Left forelimb (tissue), 1 donor: ENCODE results near the gene BTBD1.
A peak's percentile ranks its signal among the peaks of the same experiment; 100 is the strongest.
"Not testable (repeated sequence)": the region's sequence is repeated elsewhere in the genome, so short reads cannot be mapped to it uniquely, and the experiment has no call there.

Source experiments
- DNase-seq: peaks from one replicate; pipeline ENCODE4 v3.0.0-alpha.2; 2018; ENCODE audit warnings: low spot score

BTBD1 gene

DNA sequence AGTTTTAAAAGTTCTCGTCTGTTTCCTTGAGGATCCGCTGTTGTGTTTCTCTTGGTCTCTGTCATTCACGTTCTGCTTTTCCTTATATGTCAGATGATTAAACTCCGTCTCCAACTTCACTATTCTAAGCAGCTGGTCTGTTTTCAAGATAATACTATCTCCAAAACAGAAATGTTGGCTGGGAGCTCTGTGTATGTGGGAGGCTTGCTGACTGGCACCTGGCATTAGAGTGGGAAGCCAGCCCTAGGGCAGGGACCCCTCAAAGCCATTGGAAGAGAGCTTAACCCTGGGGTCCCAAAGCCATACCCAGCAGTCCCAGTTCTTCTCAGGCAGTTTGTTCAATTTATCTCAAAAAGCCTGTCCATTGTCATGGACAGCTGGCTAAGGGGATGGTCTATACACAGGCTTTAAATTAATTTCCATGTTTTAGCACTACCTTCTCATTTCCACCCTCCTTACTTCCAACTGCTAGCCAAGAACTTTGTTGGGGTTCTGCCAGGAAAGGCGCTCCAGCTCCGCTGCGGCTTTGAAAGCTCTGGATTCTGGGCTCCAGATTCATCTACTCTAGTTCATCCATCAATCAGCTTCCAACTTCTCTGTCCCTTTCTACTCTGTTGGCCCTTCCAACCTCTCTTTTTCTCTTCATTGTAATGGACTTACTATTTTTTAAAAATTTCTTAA, 9.2 kb downstream of the BTBD1 start:
- DNase-seq, result no peak

DNA sequence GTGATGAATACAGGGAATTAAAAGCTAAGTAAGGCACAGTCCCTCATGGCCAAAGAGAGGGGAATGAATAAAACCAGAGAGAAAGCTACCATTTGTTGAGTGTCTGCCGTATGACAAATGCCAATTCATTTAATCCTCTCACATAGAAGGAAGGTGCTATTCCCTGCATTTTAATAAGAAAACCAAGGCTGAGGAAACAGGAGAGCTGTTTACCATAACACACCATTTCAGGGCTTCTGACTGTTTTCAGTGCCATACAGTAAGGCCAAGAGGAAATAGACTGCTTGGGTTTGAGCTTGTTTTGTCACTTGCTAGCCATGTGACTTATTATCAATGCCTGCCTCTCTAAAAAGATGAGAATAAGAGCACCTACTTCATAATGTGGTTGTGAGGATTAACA, 10.1 kb downstream of the BTBD1 start:
- DNase-seq, result no peak

DNA sequence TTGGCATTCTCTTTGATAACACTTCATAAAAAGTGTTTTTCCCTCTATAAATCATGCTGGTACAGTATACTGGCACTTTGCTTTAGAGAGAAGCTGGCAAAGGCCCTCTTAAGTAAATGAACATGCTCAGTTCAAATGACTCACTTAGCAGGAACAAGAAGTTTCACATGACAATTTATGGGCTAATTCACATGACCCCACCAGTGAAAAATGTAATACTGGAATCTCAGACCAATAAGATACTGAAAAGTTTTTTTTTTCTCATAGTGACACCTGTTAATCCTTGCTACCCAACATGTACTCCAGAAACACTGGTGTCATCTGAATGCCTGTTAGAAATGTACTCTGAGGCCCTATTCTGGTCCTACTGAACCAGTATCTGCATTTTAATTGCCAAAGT, 13.9 kb downstream of the BTBD1 start:
- no peak for DNase-seq

DNA sequence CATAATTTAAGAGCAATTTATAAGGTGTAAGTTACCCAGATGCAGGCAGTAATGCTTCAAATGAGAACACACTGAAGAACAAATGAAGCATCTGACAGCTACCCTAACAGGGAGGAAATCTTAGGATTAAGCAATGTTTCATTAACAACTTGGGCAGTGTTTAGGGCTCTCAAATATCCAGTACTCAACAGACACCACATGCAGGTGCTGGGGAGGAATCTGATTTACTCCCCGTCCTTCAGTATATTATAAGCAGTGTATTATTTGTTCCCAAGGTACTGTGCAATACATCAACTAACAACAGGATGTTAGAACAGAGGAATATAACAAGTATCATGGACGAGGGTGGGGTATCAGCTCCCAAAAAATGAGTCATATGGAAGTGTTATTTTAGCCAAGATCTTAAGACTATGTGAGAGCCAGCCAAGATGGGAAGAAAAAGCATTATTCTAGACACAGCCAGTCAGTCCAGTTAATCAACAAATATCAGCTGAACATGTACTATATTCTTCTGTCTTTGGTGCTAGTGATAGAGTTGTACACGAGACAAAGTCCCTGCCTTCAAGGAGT, 20.4 kb downstream of the BTBD1 start:
- DNase-seq, result no peak

DNA sequence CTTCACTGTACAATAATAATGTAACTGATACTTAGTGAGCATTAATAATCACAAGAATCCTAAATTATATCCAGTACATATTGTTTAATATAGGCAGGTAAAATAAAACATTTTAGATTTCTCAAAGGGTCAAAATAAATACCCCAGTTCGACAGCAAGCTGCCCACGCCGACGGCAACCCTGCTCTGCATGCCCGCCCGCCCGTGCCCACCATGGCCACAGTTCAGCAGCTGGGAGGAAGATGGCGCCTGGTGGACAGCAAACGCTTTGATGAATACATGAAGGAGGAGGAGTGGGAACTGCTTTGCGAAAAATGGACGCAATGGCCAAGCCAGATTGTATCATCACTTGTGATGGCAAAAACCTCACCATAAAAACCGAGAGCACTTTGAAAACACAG, 22.9 kb downstream of the BTBD1 start:
- DNase-seq, result no peak

DNA sequence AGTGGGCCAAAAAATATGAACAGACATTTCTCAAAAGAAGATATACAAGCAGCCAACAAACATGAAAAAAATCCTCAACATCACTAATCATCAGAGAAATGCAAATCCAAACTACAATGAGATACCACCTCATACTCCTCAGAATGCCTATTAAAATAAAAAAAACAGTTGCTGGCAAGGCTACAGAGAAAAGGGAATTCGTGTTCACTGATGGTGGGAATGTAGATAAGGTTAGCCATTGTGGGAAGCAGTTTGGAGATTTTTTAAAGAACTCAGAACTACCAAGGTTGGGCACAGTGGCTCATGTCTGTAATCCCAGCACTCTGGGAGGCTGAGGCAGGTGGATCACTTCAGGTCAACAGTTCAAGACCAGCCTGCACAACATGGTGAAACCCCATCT, 27.8 kb downstream of the BTBD1 start:
- DNase-seq, result no peak

DNA sequence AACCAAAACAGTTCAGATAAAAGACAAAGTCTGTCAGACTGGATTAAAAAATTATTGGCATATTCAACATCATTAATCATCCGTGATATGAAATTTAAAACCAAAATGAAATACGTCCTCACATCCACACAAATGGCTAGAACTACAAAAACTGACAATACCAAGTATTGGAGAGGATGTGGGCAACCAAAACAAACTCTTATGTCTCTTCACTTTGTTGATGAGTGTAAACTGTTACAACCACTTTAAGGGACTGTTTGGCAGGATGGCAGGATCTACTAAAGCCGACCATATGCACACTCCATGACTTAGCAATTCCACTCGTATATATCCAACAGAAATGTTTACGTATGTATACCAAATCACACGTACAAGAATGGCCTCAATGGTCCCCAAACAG, 30.8 kb downstream of the BTBD1 start:
- DNase-seq, result no peak

DNA sequence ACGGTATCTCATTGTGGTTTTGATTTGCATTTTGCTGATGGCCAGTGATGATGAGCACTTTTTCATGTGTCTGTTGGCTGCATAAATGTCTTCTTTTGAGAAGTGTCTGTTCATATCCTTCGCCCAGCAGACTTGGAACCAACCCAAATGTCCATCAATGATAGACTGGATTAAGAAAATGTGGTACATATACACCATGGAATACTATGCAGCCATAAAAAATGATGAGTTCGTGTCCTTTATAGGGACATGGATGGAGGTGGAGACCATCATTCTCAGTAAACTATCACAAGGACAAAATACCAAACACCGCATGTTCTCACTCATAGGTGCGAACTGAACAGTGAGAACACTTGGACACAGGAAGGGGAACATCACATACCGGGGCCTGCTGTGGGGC, 35.8 kb downstream of the BTBD1 start:
- DNase-seq, result not testable (repeated sequence)

DNA sequence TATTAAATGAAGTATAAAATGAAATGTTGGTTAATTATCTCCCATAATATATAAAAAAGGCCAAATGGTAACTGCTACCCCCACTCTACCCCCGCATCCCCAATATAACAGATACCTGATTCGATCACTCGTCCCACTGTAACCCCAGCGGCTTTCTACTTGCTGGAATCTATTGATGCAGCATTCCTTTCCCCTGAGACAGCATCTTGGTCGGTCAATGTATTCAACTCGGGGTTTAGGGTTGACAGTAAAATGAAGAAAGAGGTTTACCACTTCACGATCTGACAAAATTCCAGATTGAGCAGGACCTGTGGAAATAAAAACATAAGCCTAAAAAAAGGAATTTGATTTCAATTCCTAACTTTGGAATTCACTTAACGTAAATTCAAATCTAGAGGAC, 37.0 kb downstream of the BTBD1 start:
- DNase-seq, result no peak

DNA sequence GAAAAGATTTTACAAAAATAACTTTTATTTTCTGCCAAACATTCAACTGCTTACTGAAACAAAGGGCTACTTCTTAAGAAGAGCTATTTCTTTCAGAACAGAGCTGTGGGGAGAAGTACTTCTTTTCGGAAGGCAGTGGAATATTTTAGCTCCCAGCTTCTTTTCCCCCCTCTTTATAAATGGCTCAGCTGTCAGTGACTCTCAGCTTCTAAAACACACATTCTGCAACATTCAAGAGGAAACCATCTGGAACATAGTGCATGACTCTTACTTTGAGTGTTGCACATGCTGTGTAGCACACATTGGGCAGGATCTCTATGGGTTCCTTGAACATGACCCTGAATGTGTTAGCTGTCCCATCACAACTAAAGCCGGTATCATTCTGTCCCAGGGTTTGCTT, 48.6 kb downstream of the BTBD1 start:
- DNase-seq, result no peak

DNA sequence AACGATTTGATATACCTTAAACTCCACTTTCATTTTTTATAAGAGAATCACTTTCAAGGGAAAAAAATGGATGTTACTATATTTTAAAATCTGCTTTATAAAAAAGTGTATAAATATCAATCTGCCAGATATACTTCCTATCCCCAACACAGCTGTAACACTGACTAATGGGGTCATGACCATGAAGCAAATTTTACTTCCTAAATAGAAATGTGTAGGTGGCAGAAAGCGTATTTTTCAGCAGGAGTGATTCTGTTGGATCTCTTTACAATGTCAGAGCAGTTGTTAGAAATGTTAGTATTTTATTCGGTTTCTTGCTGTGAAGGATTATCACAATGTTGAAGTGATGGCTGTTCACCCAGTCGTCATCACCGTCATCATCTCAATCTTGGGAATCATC, 50.1 kb downstream of the BTBD1 start:
- no peak for DNase-seq

DNA sequence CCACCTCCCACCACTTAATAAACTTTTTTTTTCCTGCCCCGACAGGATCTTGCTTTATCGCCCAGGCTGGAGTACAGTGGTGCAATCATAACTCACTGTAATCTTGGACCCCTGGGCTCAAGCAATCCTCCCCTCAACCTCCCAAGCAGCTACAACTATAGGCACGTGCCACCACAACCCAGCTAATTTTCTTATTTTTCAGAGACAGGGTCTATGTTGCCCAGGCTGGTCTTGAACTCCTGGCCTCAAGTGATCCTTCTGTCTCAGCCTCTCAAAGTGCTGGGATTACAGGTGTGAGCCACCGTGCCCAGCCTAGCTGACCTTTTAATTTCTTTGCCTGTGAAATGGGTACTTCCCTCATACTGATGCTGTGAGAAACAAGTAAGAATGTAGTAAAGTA, 51.7 kb downstream of the BTBD1 start:
- no peak for DNase-seq

DNA sequence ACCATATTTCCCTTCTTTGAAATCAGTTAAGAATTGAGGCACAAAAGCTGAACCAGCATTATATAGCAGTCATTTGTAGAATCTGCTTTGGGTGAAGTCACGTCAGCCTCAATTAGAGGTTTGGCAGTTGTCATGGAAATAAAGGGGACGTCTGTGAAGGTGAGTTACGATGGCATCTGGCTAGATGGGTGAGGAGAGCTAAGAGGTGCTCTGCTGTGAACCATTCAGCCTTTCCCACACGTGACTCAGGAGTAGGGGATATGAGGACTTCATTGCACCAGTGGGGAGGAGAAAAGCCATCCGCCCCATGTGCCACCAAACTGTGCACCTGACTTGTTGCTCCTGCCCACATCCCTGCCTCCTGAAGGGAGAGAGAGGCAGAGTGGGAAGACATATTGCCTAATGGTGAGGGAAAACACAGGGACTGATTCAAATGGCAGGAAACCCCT, 52.8 kb downstream of the BTBD1 start:
- DNase-seq, result no peak

DNA sequence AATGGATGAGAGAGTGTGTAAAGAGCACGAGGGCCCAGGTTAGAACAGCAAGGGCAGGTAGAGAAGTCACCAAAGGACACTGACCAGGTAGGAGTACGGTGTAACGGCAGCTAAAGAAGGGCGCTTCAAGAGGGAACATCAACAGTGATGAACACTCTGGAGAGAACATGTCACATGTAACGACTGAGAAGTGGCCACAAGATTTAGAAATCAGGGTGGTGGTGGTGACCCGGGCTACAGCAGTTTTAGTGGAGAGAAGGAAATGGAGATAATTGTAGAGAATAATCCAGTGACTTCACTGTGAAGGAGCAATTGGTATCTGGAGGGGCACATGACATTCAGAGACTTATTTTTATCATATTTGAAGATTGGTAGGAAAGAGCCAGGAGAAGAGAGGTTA, 54.4 kb downstream of the BTBD1 start:
- DNase-seq, result no peak

DNA sequence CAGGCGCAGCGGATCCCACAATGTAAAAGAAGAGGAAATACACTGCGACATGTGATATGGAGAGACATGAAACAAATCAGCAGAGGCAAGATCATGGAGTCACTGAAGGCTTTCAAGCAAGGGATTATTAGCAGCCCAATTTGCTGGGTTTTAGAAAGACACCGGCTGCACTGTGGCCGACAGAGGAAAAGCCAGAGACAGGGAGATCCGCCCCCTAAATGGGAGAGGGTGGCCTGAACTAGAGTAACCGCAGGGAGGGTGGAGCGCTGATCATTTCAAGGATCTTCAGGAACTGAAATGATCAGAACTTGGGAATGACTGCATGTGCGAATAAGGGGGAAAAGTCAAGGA, 55.0 kb downstream of the BTBD1 start:
- DNase-seq, result no peak

DNA sequence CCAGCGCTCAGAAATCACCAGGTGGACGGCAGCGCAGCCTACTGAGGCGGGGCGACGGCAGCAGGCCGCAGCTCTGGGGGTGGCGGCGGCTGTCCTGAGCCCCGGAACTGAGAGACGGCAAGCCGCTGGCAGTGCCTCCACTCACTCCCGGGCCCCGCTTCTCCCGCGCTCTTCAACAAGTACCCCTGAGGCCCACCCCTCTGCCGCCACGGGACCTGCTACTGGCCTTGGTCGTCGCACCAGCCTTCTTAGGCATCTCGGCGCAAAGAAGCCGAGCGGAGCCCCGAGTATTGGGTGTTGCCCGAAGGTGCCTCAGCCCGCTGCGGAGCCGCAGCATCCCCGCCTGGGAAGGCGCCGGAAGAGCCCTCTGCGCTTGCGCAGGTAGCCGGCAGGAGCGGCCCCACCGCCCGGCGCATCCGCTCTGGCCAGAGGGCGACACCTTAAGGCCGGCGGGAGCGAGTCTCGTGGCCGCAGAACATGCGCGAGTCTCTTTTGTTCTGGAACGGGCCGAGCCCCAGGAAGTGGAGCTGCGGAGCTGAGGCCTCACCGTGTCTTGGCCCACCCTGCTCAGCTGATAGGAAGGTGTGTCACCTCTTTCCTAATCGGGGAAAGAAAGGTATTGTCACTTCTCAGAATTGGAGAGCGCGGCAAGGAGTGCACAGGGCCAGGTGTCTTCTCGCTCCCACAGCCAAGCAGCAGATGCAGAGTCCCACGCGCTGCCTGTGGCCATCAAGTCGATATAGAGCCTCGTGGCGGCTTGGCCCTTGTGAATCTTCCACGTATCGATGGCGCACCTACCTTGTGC, 55.6 kb downstream of the BTBD1 start, which contains the start of gene C15orf40:
Gene C15orf40 (minus strand): TSS at position 369 of the 805 bp plus-strand sequence. CDS start 32 bp downstream, at position 337.
- peak; percentile 91 for DNase-seq

DNA sequence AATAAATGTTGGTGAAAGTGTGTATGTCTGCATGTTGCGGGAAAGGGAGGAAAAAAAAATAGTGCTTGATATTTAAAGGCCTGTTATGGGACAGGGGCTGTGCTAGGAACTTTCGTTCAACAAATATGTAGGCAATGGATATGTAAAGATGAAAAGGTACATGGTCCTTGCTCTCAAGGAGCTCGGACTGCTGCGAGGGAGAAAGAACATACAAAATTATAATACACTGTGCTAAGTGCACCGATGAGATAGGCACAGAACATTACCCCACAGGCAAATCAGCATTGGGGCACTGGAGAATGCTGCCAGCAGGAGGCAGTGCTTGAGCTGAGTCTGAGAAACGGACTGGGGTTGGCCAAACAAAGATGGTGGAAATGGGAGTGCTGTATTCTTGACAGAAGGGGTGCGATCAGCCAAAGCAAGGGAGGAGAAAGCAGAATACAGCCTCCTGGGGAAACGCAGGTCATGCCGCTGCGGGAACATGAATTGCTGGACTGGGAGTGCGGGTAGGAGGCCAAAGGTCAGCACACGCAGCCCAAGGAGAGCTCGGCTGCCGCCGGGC, 56.3 kb downstream of the BTBD1 start:
- DNase-seq, result peak; percentile 78

DNA sequence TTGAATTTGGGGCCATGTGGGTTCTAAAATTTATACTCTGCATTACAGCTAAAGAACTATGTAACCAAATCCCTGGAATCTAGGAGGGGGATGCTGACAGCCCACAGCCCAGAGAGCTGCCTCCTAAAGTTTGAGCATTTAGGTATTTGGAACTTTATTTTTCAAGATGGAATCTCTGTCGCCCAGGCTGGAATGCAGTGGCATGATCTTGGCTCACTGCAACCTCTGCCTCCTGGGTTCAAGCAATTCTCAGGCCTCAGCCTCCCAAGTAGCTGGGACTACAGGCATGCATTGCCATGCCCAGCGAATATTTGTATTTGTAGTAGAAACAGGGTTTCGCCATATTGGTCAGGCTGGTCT, 66.4 kb downstream of the BTBD1 start:
- not testable (repeated sequence) for DNase-seq

DNA sequence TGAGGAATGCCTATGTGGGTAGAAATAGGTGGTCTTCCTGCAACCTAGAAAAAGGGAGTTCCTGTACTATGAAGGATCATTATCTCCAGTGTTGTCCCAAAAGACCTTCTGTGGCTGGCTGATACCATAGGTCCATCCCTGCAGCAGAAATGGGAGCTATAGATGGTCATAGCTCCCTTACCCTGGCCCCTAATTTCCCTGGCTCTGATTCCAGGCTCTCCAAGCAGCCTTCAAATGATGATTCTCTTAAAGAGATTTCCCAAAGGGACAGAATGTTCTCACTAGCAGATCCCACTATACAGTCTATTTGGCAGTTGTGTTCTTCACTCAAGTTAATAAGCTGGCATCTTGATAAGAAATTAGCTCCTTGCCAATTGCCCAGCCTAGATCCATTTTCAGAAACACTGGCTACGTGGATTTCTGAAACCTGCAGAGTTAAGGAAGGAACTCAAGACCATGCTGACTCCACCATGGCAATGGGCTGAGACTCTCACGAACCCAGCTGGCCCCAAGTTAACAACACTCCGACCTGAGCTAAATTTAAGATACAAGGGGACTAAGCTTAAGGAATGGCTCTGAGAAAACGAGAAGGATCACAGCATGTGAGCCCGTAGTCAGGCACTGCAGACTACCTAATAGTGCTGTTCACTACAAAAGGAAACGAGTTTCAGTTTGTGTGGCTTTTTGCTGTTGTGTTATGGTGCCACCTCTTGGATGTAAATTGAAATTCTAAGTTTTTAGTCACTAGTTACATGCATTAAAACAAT, 67.0 kb downstream of the BTBD1 start:
- peak; percentile 69 for DNase-seq

DNA sequence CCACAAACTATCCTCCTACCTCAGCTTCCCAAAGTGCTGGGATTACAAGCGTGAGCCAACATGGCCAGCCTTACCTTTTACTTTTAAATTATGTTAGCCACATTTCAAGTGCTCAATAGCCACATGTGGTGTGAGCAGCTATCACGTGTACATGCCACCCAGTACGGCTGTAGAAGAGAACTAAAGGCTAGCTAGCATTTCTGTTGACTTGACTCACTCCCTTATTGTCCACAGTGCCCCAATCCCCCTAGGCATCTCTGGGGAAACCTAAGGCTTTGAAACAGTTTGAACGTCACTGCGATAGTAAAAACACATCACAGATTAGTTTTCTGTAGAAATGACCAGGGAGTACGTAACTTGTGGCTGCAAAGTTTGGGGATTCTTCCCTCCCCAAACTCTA, 67.6 kb downstream of the BTBD1 start:
- DNase-seq, result no peak

DNA sequence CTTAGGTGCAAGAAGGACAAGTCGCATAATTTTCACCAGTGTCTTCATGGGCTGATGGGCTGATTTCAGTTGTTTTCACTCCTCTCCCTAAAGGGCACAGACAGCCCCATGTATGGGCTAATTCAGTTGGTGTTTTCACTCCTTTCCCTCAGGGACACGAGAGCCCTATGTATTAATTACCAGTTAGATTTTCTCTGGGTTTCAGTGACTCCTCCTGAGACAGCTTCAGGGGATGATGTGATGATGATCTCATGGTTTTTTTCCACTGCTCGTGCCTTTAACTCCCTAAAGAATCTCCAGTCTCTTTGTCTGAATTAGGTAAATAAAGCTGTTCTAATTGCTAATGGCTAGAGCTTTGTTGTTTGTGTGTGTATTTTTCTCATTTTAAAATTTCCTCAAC, 71.1 kb downstream of the BTBD1 start:
- no peak for DNase-seq

DNA sequence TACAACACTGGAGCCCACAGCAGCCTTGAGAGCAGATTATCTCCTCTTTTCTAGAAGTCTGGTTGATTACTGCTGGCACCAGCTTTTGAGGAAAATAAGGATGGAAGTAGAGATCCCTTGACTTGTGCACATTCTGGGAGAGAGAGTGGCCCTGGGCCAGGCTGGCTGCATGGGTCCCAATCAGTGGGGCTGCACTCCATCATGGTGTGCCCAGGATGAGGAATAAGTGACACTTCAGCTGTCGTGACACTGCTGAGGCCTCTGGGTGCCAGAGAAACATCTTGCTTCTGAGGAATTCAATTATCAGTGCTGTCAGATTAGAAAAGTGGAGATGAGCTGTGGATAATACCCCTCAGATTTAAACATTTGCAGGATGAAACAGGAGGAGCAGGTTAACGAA, 72.0 kb downstream of the BTBD1 start:
- DNase-seq, result no peak
